H9 (cell line): ENCODE results near the gene PRR20E. TPM values are rescaled to one million over a fixed set of nuclear protein-coding genes. Genes with fewer than 3 reads are reported as not detected.
"Not testable (repeated sequence)": the region's sequence is repeated elsewhere in the genome, so short reads cannot be mapped to it uniquely, and the experiment has no call there.

Experiments
- DNase-seq: peaks from one replicate; pipeline ENCODE4 v3.0.0-alpha.2; 2017
- H2AFZ ChIP-seq: one replicate; pipeline ENCODE4 v1.6.1; 2013; ENCODE audit warnings: mild to moderate bottlenecking, low read length, control low read depth, moderate library complexity
- H2AK5ac ChIP-seq: 2 replicates; pipeline ENCODE4 v1.6.1; 2013; ENCODE audit warnings: low read length, control low read depth, mixed read lengths; ENCODE audit not compliant: insufficient read length
- H2BK120ac ChIP-seq: one replicate; pipeline ENCODE4 v1.6.1; 2013; ENCODE audit warnings: low read depth, mild to moderate bottlenecking, low read length, control low read depth, inconsistent platforms; ENCODE audit not compliant: poor library complexity, severe bottlenecking
- H2BK12ac ChIP-seq: 2 replicates; pipeline ENCODE4 v1.6.1; 2013; ENCODE audit warnings: low read length, control low read depth, mixed read lengths, low read depth; ENCODE audit not compliant: insufficient read length
- H2BK15ac ChIP-seq: 2 replicates; pipeline ENCODE4 v1.6.1; 2013; ENCODE audit warnings: low read depth, low read length, control low read depth
- H2BK20ac ChIP-seq: one replicate; pipeline ENCODE4 v1.6.1; 2013; ENCODE audit warnings: low read depth, mild to moderate bottlenecking, low read length, control low read depth, inconsistent platforms; ENCODE audit not compliant: poor library complexity, severe bottlenecking
- H2BK5ac ChIP-seq: 2 replicates; pipeline ENCODE4 v1.6.1; 2013; ENCODE audit warnings: low read length, control low read depth, mixed read lengths; ENCODE audit not compliant: insufficient read length
- H3K14ac ChIP-seq: 2 replicates; pipeline ENCODE4 v1.6.1; 2013; ENCODE audit warnings: low read length, control low read depth; ENCODE audit not compliant: insufficient read depth
- H3K18ac ChIP-seq: 2 replicates; pipeline ENCODE4 v1.6.1; 2013; ENCODE audit warnings: low read depth, mild to moderate bottlenecking, mixed read lengths, low read length, control low read depth; ENCODE audit not compliant: insufficient read length
- H3K23ac ChIP-seq: 2 replicates; pipeline ENCODE4 v1.6.1; 2013; ENCODE audit warnings: low read length, control low read depth, mixed read lengths, low read depth; ENCODE audit not compliant: insufficient read length
- H3K23me2 ChIP-seq: 2 replicates; pipeline ENCODE4 v1.6.1; 2013; ENCODE audit warnings: low read depth, mild to moderate bottlenecking, mixed read lengths, low read length, control low read depth; ENCODE audit not compliant: insufficient read length, poor library complexity, severe bottlenecking
- H3K27ac ChIP-seq: 2 replicates; pipeline ENCODE4 v1.5.1; 2013; ENCODE audit warnings: low read length, control low read depth, mixed read lengths, low read depth; ENCODE audit not compliant: insufficient read length
- H3K27me3 ChIP-seq: 2 replicates; pipeline ENCODE4 v1.6.1; 2013; ENCODE audit warnings: low read length, control low read depth, inconsistent platforms; ENCODE audit not compliant: insufficient read depth
- H3K4ac ChIP-seq: 2 replicates; pipeline ENCODE4 v1.6.1; 2013; ENCODE audit warnings: low read depth, mild to moderate bottlenecking, control low read depth, inconsistent platforms, low read length, moderate library complexity
- H3K4me1 ChIP-seq: 2 replicates; pipeline ENCODE4 v1.6.1; 2013; ENCODE audit warnings: low read length, control low read depth, inconsistent platforms; ENCODE audit not compliant: insufficient read depth
- H3K4me2 ChIP-seq: 2 replicates; pipeline ENCODE4 v1.6.1; 2013; ENCODE audit warnings: low read length, control low read depth, mixed read lengths; ENCODE audit not compliant: insufficient read length, insufficient read depth
- H3K56ac ChIP-seq: 2 replicates; pipeline ENCODE4 v1.6.1; 2013; ENCODE audit warnings: low read depth, mild to moderate bottlenecking, mixed read lengths, low read length, control low read depth; ENCODE audit not compliant: insufficient read length
- H3K79me1 ChIP-seq: 2 replicates; pipeline ENCODE4 v1.6.1; 2013; ENCODE audit warnings: low read depth, mild to moderate bottlenecking, moderate library complexity, low read length, control low read depth, inconsistent platforms; ENCODE audit not compliant: insufficient read depth, poor library complexity, severe bottlenecking
- H3K79me2 ChIP-seq: 2 replicates; pipeline ENCODE4 v1.6.1; 2013; ENCODE audit warnings: low read length, control low read depth, inconsistent platforms; ENCODE audit not compliant: insufficient read depth
- H3K9ac ChIP-seq: 2 replicates; pipeline ENCODE4 v1.6.1; 2013; ENCODE audit warnings: low read length, control low read depth, mixed read lengths; ENCODE audit not compliant: insufficient read length; ENCODE audit errors: extremely low read depth
- H3K9me3 ChIP-seq: one replicate; pipeline ENCODE4 v1.6.1; 2013; ENCODE audit warnings: low read depth, low read length, inconsistent platforms; ENCODE audit not compliant: control insufficient read depth
- H3T11ph ChIP-seq: one replicate; pipeline ENCODE4 v1.6.1; 2013; ENCODE audit warnings: mild to moderate bottlenecking, low read length, control low read depth, inconsistent platforms
- H4K20me1 ChIP-seq: one replicate; pipeline ENCODE4 v1.6.1; 2013; ENCODE audit not compliant: control insufficient read depth, insufficient read length, insufficient read depth
- H4K5ac ChIP-seq: 2 replicates; pipeline ENCODE4 v1.6.1; 2013; ENCODE audit warnings: low read depth, mild to moderate bottlenecking, mixed read lengths, low read length, control low read depth; ENCODE audit not compliant: insufficient read length
- H4K8ac ChIP-seq: replicated peaks from 2 replicates; pipeline ENCODE4 v1.6.1; 2013; ENCODE audit warnings: low read length, control low read depth, mixed read lengths, low read depth; ENCODE audit not compliant: insufficient read length
- H4K91ac ChIP-seq: 2 replicates; pipeline ENCODE4 v1.6.1; 2013; ENCODE audit warnings: low read depth, mild to moderate bottlenecking, moderate library complexity, mixed read lengths, low read length, control low read depth; ENCODE audit not compliant: insufficient read length
- H3K27ac Mint-ChIP-seq, 3 experiments: 2 replicates in 2 of 3; 3 replicates in 1 of 3; pipeline ENCODE4 v1.8.0; 2020 to 2021; ENCODE audit warnings: mixed read lengths in 3 of 3, mild to moderate bottlenecking in 1 of 3, moderate library complexity in 1 of 3
- H3K27me3 Mint-ChIP-seq: 2 replicates; pipeline ENCODE4 v1.8.0; 2021; ENCODE audit warnings: low read depth, mild to moderate bottlenecking, moderate library complexity, mixed read lengths
- H3K36me3 Mint-ChIP-seq, 3 experiments: 2 replicates in 2 of 3; 3 replicates in 1 of 3; pipeline ENCODE4 v1.8.0; 2020 to 2021; ENCODE audit warnings: low read depth in 3 of 3, mixed read lengths in 3 of 3; ENCODE audit not compliant: insufficient read depth in 1 of 3
- H3K4me1 Mint-ChIP-seq, 2 experiments: 2 replicates each; pipeline ENCODE4 v1.8.0; 2020; ENCODE audit warnings: mixed read lengths in 2 of 2
- H3K4me3 Mint-ChIP-seq, 2 experiments: 2 replicates in 1 of 2; 3 replicates in 1 of 2; pipeline ENCODE4 v1.8.0; 2020 to 2021; ENCODE audit warnings: mild to moderate bottlenecking in 2 of 2, mixed read lengths in 2 of 2, moderate library complexity in 1 of 2
- H3K9me3 Mint-ChIP-seq, 2 experiments: 2 replicates in 1 of 2; 3 replicates in 1 of 2; pipeline ENCODE4 v1.8.0; 2020; ENCODE audit warnings: mild to moderate bottlenecking in 2 of 2, mixed read lengths in 2 of 2, moderate library complexity in 1 of 2
- CTCF ChIP-seq: fragments of 200-600 bp; sonication (generic); conservative IDR thresholded peaks from 3 replicates; pipeline ENCODE4 v1.8.0; 2021; ENCODE audit warnings: antibody characterized with exemption, mild to moderate bottlenecking
- WGBS: extraction: QIAGEN DNeasy Blood & Tissue Kit; methylation state at CpG from one replicate; pipeline ENCODE4 v1.1.7; 2013; ENCODE audit warnings: missing lambda C conversion rate, low lambda C conversion rate, mixed read lengths; ENCODE audit not compliant: insufficient read length; ENCODE audit errors: extremely low coverage; 5-methylcytosine and 5-hydroxymethylcytosine counted together
- total RNA-seq: library from RNA; stranded (reverse); gene quantifications from 2 replicates; pipeline ENCODE4 v1.2.1, GENCODE V29; 2021

PRR20E gene
- total RNA-seq, 1 experiment from 2014 or later = not detected

GRCh38 chr13:57138988-57139387 lies 28.0 kb upstream of the PRR20E start:
- Mint-ChIP-seq H3K27ac (no peak overlapping the region), H3K36me3 (no peaks in the 10 kb centered on the region; a peak in 1 of 7 replicates), H3K9me3 (0 out of 5 replicates have a peak, but pooled peaks cover 0 to 2% of the 10 kb centered on the region in 2 experiments), H3K27me3 (no peaks in the 10 kb centered on the region), H3K4me3 (no peak overlapping the region), H3K4me1 (no peaks in the 10 kb centered on the region)
- DNase-seq = no peak
- H3K23me2 ChIP-seq = no peaks in the 10 kb centered on the region
- H3K9me3 ChIP-seq = no peaks in the 10 kb centered on the region
- no peak overlapping the region for H3K18ac ChIP-seq
- no peak overlapping the region for H3K27ac ChIP-seq
- H3K14ac ChIP-seq = no peak overlapping the region
- no peak overlapping the region for H4K91ac ChIP-seq
- no peak for TF ChIP-seq CTCF
- H2AFZ ChIP-seq = no peak overlapping the region
- H3K9ac ChIP-seq = no peak overlapping the region
- no peak overlapping the region for H3K23ac ChIP-seq
- no peak overlapping the region for H2AK5ac ChIP-seq
- H2BK120ac ChIP-seq = no peak overlapping the region
- no peak overlapping the region for H2BK12ac ChIP-seq
- H3K27me3 ChIP-seq = no peaks in the 10 kb centered on the region
- no peak overlapping the region for H3T11ph ChIP-seq
- no peak overlapping the region for H2BK15ac ChIP-seq
- no peak overlapping the region for H2BK5ac ChIP-seq
- H4K5ac ChIP-seq = no peak overlapping the region
- H3K4me2 ChIP-seq = no peak overlapping the region
- no peaks in the 10 kb centered on the region for H3K79me2 ChIP-seq
- H3K79me1 ChIP-seq = no peaks in the 10 kb centered on the region
- H3K56ac ChIP-seq = no peak overlapping the region
- no peaks in the 10 kb centered on the region for H3K4me1 ChIP-seq
- no peaks in the 10 kb centered on the region for H4K20me1 ChIP-seq
- no peak overlapping the region for H2BK20ac ChIP-seq
- no CpG with 5 or more reads among the region's 5 CpGs for WGBS
- H3K4ac ChIP-seq = no peak overlapping the region
- no peak overlapping the region for H4K8ac ChIP-seq

- H3K9ac ChIP-seq, H4K91ac ChIP-seq, H3K9me3 Mint-ChIP-seq, H3K27ac ChIP-seq, H3K23ac ChIP-seq, H2BK12ac ChIP-seq, H3K18ac ChIP-seq, H4K20me1 ChIP-seq, H3K27me3 ChIP-seq, H3K23me2 ChIP-seq, H2AFZ ChIP-seq, H3K27ac Mint-ChIP-seq, H3K4me2 ChIP-seq, H3K79me2 ChIP-seq, H2BK15ac ChIP-seq, H2BK5ac ChIP-seq, H2BK20ac ChIP-seq, H3K27me3 Mint-ChIP-seq, H3K4me1 ChIP-seq, H3K79me1 ChIP-seq, H3K14ac ChIP-seq, H3K56ac ChIP-seq, H4K5ac ChIP-seq, DNase-seq, H3K4ac ChIP-seq, H3K9me3 ChIP-seq, H2BK120ac ChIP-seq, H3K4me1 Mint-ChIP-seq, H3T11ph ChIP-seq, H4K8ac ChIP-seq, H2AK5ac ChIP-seq, H3K36me3 Mint-ChIP-seq, H3K4me3 Mint-ChIP-seq: not testable (repeated sequence)
- WGBS = no CpG with 5 or more reads among the region's 18 CpGs
Observed at GRCh38 chr13:57139781-57140180, 27.2 kb upstream of the PRR20E start.
